ENCODE results near the gene GPR61. TPM values are rescaled to one million over a fixed set of nuclear protein-coding genes. Genes with fewer than 3 reads are reported as not detected.

Gene GPR61
- total RNA-seq (under 1 TPM in 6 of 9 donors, not detected in 3; 0.08 to 0.72 (median 0.21) TPM), polyA plus RNA-seq (under 1 TPM in 1 of 2 donors, not detected in 1; 0.15 TPM)
- long read RNA-seq, donor 1, partial matches to known transcripts, result 1 of 1 reads
- long read RNA-seq, donor 1, other reads (novel, unspliced or antisense), result 0 of 1 reads
- long read RNA-seq, donor 2, result 0 reads
- long read RNA-seq, donor 3, result 0 reads

GRCh38 chr1:109539676-109540075 lies at the start of gene GPR61:
GPR61 (plus strand) TSS chr1:109539872; CDS start chr1:109543023, 3,151 bp downstream.
- Histone ChIP-seq H3K27me3 (no peaks in the 10 kb centered on the region), H3K9me3 (no peaks in the 10 kb centered on the region), H3K36me3 (no peaks in the 10 kb centered on the region), H3K27ac (no peak within 1 kb of the TSS), H3K4me3 (no peak within 1 kb of the TSS), H3K4me1 (peaks cover 0 to 28% (median 6%) of the 10 kb centered on the region in 12 donors)
- WGBS, 4 donors, result 40 to 52% (median 43%) methylated on average over 4 to 7 of the region's 7 CpGs
- DNase-seq, result no peak
- no peak for TF ChIP-seq POLR2A (IDR thresholded peaks at IDR 0.05)
- TF ChIP-seq, protein P1, sequence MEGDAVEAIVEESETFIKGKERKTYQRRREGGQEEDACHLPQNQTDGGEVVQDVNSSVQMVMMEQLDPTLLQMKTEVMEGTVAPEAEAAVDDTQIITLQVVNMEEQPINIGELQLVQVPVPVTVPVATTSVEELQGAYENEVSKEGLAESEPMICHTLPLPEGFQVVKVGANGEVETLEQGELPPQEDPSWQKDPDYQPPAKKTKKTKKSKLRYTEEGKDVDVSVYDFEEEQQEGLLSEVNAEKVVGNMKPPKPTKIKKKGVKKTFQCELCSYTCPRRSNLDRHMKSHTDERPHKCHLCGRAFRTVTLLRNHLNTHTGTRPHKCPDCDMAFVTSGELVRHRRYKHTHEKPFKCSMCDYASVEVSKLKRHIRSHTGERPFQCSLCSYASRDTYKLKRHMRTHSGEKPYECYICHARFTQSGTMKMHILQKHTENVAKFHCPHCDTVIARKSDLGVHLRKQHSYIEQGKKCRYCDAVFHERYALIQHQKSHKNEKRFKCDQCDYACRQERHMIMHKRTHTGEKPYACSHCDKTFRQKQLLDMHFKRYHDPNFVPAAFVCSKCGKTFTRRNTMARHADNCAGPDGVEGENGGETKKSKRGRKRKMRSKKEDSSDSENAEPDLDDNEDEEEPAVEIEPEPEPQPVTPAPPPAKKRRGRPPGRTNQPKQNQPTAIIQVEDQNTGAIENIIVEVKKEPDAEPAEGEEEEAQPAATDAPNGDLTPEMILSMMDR (IDR thresholded peaks at IDR 0.05), result no peak
- intact Hi-C loops (cut with DNase I), result loop anchor here in 6 of 10 donors (10.0 kb wide), 3 partner anchors 265 to 445 kb away; partner anchors contain the start of gene AHCYL1 (in 4 of the 6)
- no peak for ATAC-seq

GRCh38 chr1:109490029-109490933 lies 49.4 kb upstream of the GPR61 start:
- peak in 4 of 5 donors; percentile 63 to 75 (median 66) for DNase-seq
- intact Hi-C loops (cut with DNase I), result loop anchor here in 7 of 10 donors (1.0 to 2.0 kb wide), 3 partner anchors 41 to 43 kb away; no protein-coding TSS in a partner anchor
- peak in 3 of 4 donors; percentile 42 to 59 (median 47) for ATAC-seq
- TF ChIP-seq POLR2A (IDR thresholded peaks at IDR 0.05), result no peak
- TF ChIP-seq, protein P1 (IDR thresholded peaks at IDR 0.05), result peak; percentile 74 to 89 (median 83)
- Histone ChIP-seq H3K4me3 (no peak overlapping the region), H3K4me1 (peaks cover 0 to 30% (median 20%) of the 10 kb centered on the region in 12 donors), H3K36me3 (peaks cover 0 to 27% (median 7%) of the 10 kb centered on the region in 9 donors), H3K9me3 (no peaks in the 10 kb centered on the region), H3K27ac (peak overlapping the region in 3 of 12 donors; percentile 7 to 41 (median 13)), H3K27me3 (no peaks in the 10 kb centered on the region)
- 87 to 96% (median 91%) methylated on average over 11 of the region's 11 CpGs for WGBS, 4 donors

DNA sequence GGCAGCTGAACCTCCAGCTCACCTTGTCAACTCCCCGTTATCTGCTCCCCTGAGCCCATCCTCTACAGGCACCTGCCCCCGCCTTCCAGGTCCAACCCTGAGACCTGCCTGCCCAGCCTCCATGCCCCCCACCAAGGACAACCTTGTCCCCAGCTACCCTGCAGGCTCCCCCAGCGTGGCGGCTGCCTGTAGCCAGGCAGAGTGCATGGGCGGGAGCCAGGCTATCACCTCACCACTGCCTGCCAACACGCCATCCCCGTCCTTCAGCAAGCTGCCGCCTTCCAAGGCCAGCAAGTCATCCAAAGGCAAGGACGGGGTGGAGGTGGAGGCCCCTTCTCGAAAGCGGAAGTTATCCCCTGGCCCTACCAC lies 48.8 kb upstream of the GPR61 start:
- Histone ChIP-seq H3K4me3 (no peak overlapping the region), H3K9me3 (no peaks in the 10 kb centered on the region), H3K27me3 (no peaks in the 10 kb centered on the region), H3K27ac (peak overlapping the region in 3 of 12 donors; percentile 7 to 41 (median 13)), H3K4me1 (peaks cover 0 to 30% (median 19%) of the 10 kb centered on the region in 12 donors), H3K36me3 (peaks cover 0 to 31% (median 11%) of the 10 kb centered on the region in 9 donors)
- no peak for TF ChIP-seq POLR2A (IDR thresholded peaks at IDR 0.05)
- TF ChIP-seq, protein P1 (IDR thresholded peaks at IDR 0.05), result no peak
- WGBS, 4 donors, result 67 to 75% (median 70%) methylated on average over 11 of the region's 11 CpGs
- peak in 2 of 5 donors; percentile 45 to 52 for DNase-seq
- ATAC-seq, result peak in 2 of 4 donors; percentile 4 to 19
- intact Hi-C loops (cut with DNase I), result loop anchor here in 7 of 10 donors (1.0 to 2.0 kb wide), 3 partner anchors 40 to 42 kb away; no protein-coding TSS in a partner anchor

Data from heart left ventricle (tissue), 16 donors.